UCSD-AML1 (cell line): ENCODE results near the gene MS4A5.
"Not testable (repeated sequence)": the region's sequence is repeated elsewhere in the genome, so short reads cannot be mapped to it uniquely, and the experiment has no call there.

Source experiments
- DNase-seq: peaks from one replicate; lab custom pipeline; 2025; ENCODE audit not compliant: unreplicated experiment; lab: John Stamatoyannopoulos, UW

MS4A5 gene, protein sequence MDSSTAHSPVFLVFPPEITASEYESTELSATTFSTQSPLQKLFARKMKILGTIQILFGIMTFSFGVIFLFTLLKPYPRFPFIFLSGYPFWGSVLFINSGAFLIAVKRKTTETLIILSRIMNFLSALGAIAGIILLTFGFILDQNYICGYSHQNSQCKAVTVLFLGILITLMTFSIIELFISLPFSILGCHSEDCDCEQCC

GRCh38 chr11:60429272-60429671, at the start of gene MS4A5:
TSS of gene MS4A5 (plus strand) at chr11:60429572. CDS start at chr11:60429675, 103 bp downstream.
- no peak for DNase-seq

DNA sequence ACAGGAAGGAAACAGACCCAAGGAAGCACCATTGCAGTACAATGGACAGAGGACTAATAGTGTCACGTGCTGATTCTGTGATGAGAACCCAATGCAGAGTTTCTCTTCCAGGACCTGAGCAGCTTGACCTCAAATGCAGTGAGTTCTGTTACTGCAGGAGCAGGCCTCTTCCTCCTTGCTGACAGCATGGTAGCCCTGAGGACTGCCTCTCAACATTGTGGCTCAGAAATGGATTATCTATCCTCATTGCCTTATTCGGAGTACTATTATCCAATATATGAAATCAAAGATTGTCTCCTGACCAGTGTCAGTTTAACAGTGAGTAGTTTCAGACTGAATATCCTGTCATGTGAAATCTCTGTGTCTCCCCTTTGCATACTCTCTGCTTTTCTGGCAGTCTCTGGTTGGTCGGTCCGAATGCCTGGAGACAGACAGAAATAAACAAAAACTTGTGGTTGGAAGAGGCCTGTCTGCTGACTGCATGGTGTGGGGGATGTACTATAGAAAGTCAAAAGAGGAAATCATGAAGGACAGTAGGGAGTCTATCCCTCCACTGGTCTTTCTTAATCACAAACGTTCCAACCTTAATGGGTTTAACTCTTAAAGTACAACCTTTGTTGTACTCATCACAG, 40.0 kb upstream of the MS4A5 start:
- no peak for DNase-seq

GRCh38 chr11:60390419-60390818, 39.0 kb upstream of the MS4A5 start:
- DNase-seq = no peak

- no peak for DNase-seq
These were observed 37.0 kb upstream of the MS4A5 start for GRCh38 chr11:60392361-60392760.

DNA sequence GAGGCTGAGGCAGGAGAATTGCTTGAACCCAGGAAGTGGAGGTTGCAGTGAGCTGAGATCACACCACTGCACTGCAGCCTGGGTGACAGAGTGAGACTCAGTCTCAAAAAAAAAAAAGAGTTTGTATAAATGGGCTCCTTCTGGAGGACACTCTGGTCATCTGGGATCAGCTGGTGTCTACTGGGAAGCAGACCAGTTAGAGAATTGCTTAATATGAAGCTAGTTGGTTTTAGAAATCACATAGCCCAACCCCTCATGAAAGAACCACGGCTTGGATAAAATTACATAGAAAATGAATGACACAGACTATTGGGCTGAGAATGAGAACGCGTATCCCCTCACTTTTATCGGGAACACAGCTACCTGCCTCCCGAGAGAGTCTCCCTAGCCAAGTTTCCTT, 36.4 kb upstream of the MS4A5 start:
- DNase-seq = no peak

DNA sequence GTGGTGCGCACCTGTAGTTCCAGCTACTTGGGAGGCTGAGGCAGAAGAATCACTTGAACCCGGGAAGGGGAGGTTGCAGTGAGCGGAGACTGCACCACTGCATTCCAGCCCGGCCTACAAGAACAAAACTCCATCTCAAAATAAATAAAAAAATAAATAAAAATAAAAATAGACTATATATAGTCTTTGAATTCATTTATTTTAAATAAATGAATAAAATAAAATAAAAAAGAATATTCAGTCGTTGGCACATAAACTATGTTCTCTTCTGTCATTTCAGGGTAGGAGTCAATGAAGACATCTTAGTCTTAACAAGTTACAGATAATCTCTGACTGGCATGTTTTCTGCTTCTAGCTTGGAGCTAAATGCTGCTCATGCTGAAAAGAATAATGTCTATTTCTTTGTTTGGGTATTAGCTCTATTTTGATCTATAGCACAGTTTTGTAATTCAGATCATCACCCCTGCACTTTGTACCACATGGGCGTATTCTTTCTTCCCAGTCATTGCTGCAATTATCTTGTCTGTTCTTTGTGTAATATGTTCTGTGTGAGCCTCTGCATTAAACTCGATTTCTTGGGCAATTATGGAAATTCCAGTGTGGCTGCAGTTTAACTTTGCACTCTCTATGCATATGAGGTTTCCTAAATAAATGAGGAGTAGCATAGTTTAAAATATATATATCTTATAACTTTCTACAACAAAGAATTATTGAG, 34.5 kb upstream of the MS4A5 start:
- no peak for DNase-seq

GRCh38 chr11:60396382-60396781, 33.0 kb upstream of the MS4A5 start, which contains the start of gene MS4A14:
TSS of gene MS4A14 (plus strand) at chr11:60396459. CDS start at chr11:60396579, 120 bp downstream.
- DNase-seq = no peak

- no peak for DNase-seq
These were observed 32.6 kb upstream of the MS4A5 start for GRCh38 chr11:60396799-60397198.

DNA sequence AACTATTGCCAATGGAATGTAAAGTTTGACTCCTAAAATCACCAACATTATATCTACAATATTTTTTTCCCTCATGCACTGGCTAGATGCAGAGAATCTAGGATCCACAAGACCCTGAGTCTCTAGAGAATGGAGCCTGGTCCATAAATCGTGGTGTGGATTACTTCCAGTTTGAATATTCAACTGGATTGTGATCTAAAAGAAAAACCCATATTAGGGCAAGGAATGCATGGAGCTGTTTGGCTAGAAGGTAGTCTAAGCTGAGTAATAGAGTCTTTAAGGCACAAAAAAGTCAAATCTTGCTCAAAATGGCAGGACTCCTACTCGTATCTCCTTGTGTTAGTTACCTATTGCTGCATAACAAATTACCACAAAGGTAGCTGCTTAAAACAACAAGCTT, 9.4 kb upstream of the MS4A5 start:
- no peak for DNase-seq

DNA sequence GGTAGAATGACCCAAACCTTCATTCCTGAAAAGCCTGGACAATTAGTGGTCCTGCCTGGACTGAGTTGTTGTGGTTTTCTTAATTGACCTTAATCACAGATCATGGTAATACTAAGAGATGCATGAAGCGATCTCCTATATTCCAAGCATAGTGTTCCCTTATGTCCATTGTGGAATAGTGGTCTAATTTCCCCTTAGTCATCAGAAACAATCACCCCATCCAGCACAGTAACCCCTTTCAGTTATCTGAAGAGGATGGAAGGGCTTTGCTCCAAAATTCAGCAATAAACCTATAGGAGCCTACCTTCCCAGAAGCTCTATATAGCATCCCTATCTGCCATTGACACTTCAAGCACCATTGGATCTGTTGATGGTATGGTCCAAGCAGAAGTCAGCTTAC, 6.8 kb upstream of the MS4A5 start:
- no peak for DNase-seq

DNA sequence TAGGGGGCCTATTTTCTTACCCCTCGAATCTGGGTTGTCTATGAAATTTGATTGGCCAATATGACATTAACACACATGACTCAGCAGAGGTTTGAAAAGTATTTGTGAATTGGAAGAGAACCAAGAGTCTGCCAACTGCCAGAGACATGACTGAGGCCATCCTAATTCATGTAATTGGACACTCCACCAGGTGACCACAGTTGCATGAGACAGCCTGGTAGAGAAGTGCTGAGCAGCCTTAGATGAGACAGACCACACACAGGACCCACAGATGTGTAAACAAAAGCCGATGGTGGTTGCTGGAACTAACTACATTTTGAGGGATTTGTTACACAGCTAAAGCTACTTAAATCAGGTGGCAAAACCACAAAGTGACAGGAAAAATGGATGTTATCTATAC, 855 bp upstream of the MS4A5 start:
- no peak for DNase-seq

DNA sequence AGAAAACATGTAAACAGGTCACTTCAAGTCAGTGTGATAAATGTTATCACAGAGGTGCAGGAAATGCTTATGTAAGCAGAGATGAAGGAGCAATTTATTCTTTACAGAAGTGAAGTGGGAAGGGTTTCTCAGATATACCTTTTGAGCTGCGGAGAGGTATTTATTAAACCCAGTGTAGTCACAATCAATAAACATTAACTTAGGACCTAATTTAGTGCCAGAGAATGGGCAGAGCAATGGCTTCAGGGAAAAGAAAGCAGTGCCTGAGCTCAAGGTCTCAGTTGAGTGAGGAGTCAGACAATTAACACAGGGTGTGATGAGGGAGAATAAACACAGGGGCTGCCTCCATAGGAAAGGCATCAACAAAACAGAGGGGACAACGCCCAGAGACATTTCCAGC, 1.9 kb downstream of the MS4A5 start:
- no peak for DNase-seq

DNA sequence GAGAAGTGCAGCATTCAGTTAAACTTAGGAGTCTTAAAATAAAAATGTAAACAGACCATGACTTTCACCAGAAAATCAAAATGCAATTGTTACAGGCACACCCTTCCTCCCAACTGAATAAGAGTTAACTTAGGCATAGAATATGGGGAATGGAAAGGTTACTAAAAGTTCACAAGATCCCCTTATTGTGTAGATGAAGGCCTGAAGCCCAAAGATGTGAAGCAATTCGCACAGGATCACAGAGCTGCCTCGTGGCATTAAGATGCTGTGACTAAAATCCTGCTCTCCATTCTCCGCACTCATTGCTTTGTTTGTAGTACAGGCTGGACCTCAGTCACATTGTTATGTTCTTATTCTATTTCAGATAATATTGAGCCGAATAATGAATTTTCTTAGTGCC, 4.0 kb downstream of the MS4A5 start:
- no peak for DNase-seq

GRCh38 chr11:60447070-60447469, 17.7 kb downstream of the MS4A5 start:
- no peak for DNase-seq

GRCh38 chr11:60447846-60448245, 18.5 kb downstream of the MS4A5 start:
- DNase-seq = no peak

- not testable (repeated sequence) for DNase-seq
These were observed 21.8 kb downstream of the MS4A5 start for GRCh38 chr11:60451185-60451584.

GRCh38 chr11:60454212-60454611, 24.8 kb downstream of the MS4A5 start:
- no peak for DNase-seq

GRCh38 chr11:60455531-60456042, 26.2 kb downstream of the MS4A5 start, which contains the start of gene MS4A1:
TSS of gene MS4A1 (plus strand) at chr11:60455847. CDS start at chr11:60462375, 6,528 bp downstream.
- no peak for DNase-seq

DNA sequence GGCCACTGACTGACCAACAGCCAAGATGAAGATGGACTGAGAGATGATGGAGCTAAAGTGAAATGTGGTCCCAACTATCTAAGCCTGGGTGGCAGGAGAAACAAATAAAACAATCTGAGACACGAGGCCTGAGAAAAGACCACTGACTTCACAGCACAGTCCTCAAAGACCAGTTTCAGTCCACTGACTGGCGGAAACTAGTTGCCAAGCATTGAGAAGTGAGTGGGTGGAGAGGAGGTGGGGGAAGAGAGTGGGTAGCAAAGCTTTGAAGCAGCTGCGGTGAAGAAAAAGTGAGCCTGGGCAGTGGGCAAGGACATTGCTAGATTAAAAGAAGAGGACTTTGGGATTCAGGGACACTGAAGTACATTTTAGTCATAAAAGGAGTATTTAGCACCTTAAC, 28.2 kb downstream of the MS4A5 start:
- DNase-seq = no peak

DNA sequence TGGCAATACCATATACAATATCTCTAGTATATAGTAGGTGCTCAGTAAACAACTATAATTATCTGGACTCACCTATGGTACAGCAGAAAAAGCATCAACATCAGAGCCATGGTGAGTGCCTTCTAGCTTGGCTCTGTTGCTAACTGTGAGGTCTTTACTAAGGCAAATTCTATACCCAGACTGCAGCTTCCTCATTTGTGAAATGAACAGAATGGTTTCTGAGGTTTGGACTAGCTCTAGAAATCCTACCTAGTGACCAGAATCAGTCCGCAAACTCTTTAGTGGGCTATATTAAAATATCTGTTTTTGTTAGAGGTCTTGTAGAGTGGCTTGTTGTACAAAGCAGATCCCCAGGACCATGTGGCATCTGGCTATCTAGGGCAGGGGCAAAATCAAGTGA, 30.0 kb downstream of the MS4A5 start:
- no peak for DNase-seq

DNA sequence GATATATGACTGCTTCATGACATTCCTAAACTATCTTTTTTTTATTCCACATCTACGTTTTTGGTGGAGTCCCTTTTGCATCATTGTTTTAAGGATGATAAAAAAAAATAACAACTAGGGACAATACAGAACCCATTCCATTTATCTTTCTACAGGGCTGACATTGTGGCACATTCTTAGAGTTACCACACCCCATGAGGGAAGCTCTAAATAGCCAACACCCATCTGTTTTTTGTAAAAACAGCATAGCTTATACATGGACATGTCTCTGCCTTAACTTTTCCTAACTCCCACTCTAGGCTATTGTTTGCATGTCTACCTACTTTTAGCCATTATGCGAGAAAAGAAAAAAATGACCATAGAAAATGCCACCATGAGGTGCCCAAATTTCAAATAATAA, 39.5 kb downstream of the MS4A5 start:
- no peak for DNase-seq

- DNase-seq = no peak
These were observed 40.4 kb downstream of the MS4A5 start for GRCh38 chr11:60469723-60470122.
